Measurements from ENCODE around the gene RIOX2.

DNA sequence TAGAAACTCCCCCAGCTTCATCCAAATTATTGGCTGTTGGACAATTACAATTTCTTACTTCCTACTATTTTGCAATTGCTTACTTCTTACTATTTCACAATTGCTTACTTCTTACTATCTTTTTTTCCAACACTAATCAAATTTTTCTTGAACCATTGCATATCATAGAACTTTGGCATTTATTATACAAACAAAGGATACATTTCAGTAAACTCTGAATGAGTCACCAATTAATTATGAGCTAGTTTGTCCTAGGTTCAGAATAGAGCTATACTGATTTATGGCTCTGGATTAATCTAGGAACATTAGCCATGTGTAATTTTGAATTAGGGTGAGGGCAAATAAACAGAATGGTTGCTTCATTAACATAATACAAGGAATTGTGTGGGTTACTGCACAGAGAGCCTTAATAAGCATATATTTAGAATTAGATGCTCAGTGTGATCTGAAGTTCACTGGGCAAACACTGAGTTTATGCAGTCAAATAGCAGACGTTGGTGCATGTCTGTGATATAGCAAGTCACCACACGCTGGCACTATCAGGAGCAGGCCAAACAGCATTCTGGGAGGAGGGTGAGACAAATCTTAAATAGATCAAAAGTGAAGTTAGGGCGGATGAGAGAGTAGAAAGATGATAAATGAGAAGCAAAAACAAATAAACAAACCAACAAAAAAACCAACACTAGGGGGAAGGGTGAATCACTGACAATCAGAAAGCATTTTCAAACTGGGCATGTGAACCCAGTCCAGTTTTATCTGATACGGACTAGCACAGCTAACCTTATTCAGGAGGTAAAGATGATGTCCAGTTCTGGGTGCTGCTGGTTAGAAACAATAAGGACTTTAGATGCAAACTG, 41.4 kb upstream of the RIOX2 start:
- TF ChIP-seq, protein P1, sequence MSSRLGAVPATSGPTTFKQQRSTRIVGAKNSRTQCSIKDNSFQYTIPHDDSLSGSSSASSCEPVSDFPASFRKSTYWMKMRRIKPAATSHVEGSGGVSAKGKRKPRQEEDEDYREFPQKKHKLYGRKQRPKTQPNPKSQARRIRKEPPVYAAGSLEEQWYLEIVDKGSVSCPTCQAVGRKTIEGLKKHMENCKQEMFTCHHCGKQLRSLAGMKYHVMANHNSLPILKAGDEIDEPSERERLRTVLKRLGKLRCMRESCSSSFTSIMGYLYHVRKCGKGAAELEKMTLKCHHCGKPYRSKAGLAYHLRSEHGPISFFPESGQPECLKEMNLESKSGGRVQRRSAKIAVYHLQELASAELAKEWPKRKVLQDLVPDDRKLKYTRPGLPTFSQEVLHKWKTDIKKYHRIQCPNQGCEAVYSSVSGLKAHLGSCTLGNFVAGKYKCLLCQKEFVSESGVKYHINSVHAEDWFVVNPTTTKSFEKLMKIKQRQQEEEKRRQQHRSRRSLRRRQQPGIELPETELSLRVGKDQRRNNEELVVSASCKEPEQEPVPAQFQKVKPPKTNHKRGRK (CRISPR knock-in tag; IDR thresholded peaks at IDR 0.05): no peak
- TF ChIP-seq TCF7 (IDR thresholded peaks at IDR 0.05; ENCODE audit: low read depth): no peak
- no peak for TF ChIP-seq ARNTL (CRISPR knock-in tag; IDR thresholded peaks at IDR 0.05)
- no peak for TF ChIP-seq ADNP (CRISPR knock-in tag; IDR thresholded peaks at IDR 0.05)
- TF ChIP-seq, protein P2, sequence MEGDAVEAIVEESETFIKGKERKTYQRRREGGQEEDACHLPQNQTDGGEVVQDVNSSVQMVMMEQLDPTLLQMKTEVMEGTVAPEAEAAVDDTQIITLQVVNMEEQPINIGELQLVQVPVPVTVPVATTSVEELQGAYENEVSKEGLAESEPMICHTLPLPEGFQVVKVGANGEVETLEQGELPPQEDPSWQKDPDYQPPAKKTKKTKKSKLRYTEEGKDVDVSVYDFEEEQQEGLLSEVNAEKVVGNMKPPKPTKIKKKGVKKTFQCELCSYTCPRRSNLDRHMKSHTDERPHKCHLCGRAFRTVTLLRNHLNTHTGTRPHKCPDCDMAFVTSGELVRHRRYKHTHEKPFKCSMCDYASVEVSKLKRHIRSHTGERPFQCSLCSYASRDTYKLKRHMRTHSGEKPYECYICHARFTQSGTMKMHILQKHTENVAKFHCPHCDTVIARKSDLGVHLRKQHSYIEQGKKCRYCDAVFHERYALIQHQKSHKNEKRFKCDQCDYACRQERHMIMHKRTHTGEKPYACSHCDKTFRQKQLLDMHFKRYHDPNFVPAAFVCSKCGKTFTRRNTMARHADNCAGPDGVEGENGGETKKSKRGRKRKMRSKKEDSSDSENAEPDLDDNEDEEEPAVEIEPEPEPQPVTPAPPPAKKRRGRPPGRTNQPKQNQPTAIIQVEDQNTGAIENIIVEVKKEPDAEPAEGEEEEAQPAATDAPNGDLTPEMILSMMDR (CRISPR knock-in tag; IDR thresholded peaks at IDR 0.05): no peak
- no peak for TF ChIP-seq ZNF546 (CRISPR knock-in tag; conservative IDR thresholded peaks at IDR 0.05)
- no peak for TF ChIP-seq IRX3 (CRISPR knock-in tag; IDR thresholded peaks at IDR 0.05; ENCODE audit: borderline replicate concordance, low read depth)

Measured in HepG2 (cell line).